GM19025 (cell line): Measurements from ENCODE around the gene RASD1.
A peak's percentile ranks its signal among the peaks of the same experiment; 100 is the strongest.

ENCODE experiments used
- ATAC-seq: cut with Tn5 transposase; IDR thresholded peaks from one replicate; pipeline ENCODE4 v1.9.1; 2021; ENCODE audit warnings: mild to moderate bottlenecking, low read depth, moderate library complexity; ENCODE audit not compliant: unreplicated experiment

Gene RASD1

GRCh38 chr17:17496189-17497064, at the start of gene RASD1:
Gene RASD1 (minus strand): TSS chr17:17496395. CDS start chr17:17496181, 214 bp downstream.
- peak; percentile 60 for ATAC-seq

- ATAC-seq = no peak
Measured at GRCh38 chr17:17545984-17546383, 49.8 kb upstream of the RASD1 start.

- no peak for ATAC-seq
Measured at GRCh38 chr17:17545031-17545820, 49.0 kb upstream of the RASD1 start.

GRCh38 chr17:17542906-17543635, 46.9 kb upstream of the RASD1 start:
- ATAC-seq = no peak

- ATAC-seq = no peak
Measured at GRCh38 chr17:17541640-17542001, 45.4 kb upstream of the RASD1 start.

- ATAC-seq = no peak
Measured at GRCh38 chr17:17540935-17541639, 44.9 kb upstream of the RASD1 start.

- ATAC-seq = no peak
Measured at GRCh38 chr17:17540278-17540906, 44.2 kb upstream of the RASD1 start.

GRCh38 chr17:17539591-17539990, 43.4 kb upstream of the RASD1 start:
- ATAC-seq = no peak

GRCh38 chr17:17538417-17539391, 42.5 kb upstream of the RASD1 start:
- no peak for ATAC-seq

GRCh38 chr17:17537311-17538099, 41.3 kb upstream of the RASD1 start:
- ATAC-seq = no peak

GRCh38 chr17:17536702-17537101, 40.5 kb upstream of the RASD1 start:
- no peak for ATAC-seq

GRCh38 chr17:17535957-17536356, 39.8 kb upstream of the RASD1 start:
- no peak for ATAC-seq

GRCh38 chr17:17533901-17534441, 37.8 kb upstream of the RASD1 start:
- ATAC-seq = no peak

- ATAC-seq = no peak
Measured at GRCh38 chr17:17532991-17533390, 36.8 kb upstream of the RASD1 start.

GRCh38 chr17:17531156-17531555, 35.0 kb upstream of the RASD1 start:
- ATAC-seq = no peak

- ATAC-seq = no peak
Measured at GRCh38 chr17:17528696-17529652, 32.8 kb upstream of the RASD1 start.
